K562 (cell line): ENCODE measurements around the gene ZBTB48. TPM values are rescaled to one million over a fixed set of nuclear protein-coding genes. Genes with fewer than 3 reads are reported as not detected.

Experiments
- AFF1 ChIP-seq, 2 experiments: fragments of 450-650 bp; IDR thresholded peaks; 2 replicates each; pipeline ENCODE4 v1.6.1; 2018; ENCODE audit warnings: mild to moderate bottlenecking in 2 of 2, low read depth in 1 of 2; ENCODE audit not compliant: partially characterized antibody in 2 of 2
- BRD9 ChIP-seq: fragments of 450-650 bp; IDR thresholded peaks from 2 replicates; pipeline ENCODE4 v1.6.1; 2018; ENCODE audit warnings: low read depth; ENCODE audit not compliant: partially characterized antibody
- C11orf30 ChIP-seq: fragments of 450-650 bp; IDR thresholded peaks from 2 replicates; pipeline ENCODE4 v1.6.1; 2016; ENCODE audit warnings: low read depth, mild to moderate bottlenecking
- E2F5 ChIP-seq: sonication (generic); formaldehyde crosslinking; IDR thresholded peaks from 2 replicates; pipeline ENCODE4 v1.8.0; 2022; ENCODE audit warnings: mild to moderate bottlenecking, missing genetic modification reagents
- HDGF ChIP-seq: fragments of 450-650 bp; IDR thresholded peaks from 2 replicates; pipeline ENCODE4 v1.6.1; 2016
- HNRNPK ChIP-seq: fragments of 200-400 bp; formaldehyde crosslinking; IDR thresholded peaks from one replicate; pipeline ENCODE4 v1.6.1; 2018; ENCODE audit warnings: mild to moderate bottlenecking, low read depth, low read length; ENCODE audit not compliant: poor library complexity, severe bottlenecking
- KLF16 ChIP-seq: IDR thresholded peaks from 2 replicates; pipeline ENCODE4 v1.6.1; 2016; ENCODE audit warnings: antibody characterized with exemption
- MAX ChIP-seq: sonication (generic); formaldehyde crosslinking; IDR thresholded peaks from 2 replicates; pipeline ENCODE4 v1.9.0; 2022; ENCODE audit warnings: mild to moderate bottlenecking, missing genetic modification reagents
- MECOM ChIP-seq: fragments of 250-450 bp; sonication (Bioruptor Pico); IDR thresholded peaks from 2 replicates; pipeline ENCODE4 v1.8.0; 2022; ENCODE audit warnings: inconsistent platforms
- NELFE ChIP-seq: IDR thresholded peaks from 2 replicates; pipeline ENCODE4 v1.6.1; 2011; ENCODE audit warnings: mild to moderate bottlenecking; ENCODE audit not compliant: insufficient read depth, insufficient read length
- POLR2B ChIP-seq: fragments of 450-650 bp; IDR thresholded peaks from 2 replicates; pipeline ENCODE4 v1.6.1; 2018; ENCODE audit warnings: low read depth; ENCODE audit not compliant: partially characterized antibody
- PTRF ChIP-seq: fragments of 450-650 bp; IDR thresholded peaks from 2 replicates; pipeline ENCODE4 v1.6.1; 2016; ENCODE audit warnings: mild to moderate bottlenecking, missing genetic modification characterization, missing compliant biosample characterization
- RCOR1 ChIP-seq, 2 experiments: IDR thresholded peaks; 2 replicates each; pipeline ENCODE4 v1.6.1; 2012; ENCODE audit warnings: low read depth in 2 of 2, low read length in 2 of 2, borderline replicate concordance in 1 of 2, improper control_type of control experiment in 1 of 2
- RFX1 ChIP-seq: fragments of 450-650 bp; IDR thresholded peaks from 2 replicates; pipeline ENCODE4 v1.6.1; 2016; ENCODE audit warnings: mild to moderate bottlenecking, moderate library complexity
- TEAD4 ChIP-seq, 2 experiments: sonication (generic) in 1 of 2; formaldehyde crosslinking in 1 of 2; IDR thresholded peaks; 2 replicates each; pipeline versions ENCODE4 v1.6.1 to v1.8.0; 2012 to 2022; ENCODE audit warnings: borderline replicate concordance in 1 of 2, inconsistent platforms in 1 of 2, low read length in 1 of 2, mild to moderate bottlenecking in 1 of 2, missing genetic modification reagents in 1 of 2
- TRIM24 ChIP-seq, 2 experiments: fragments of 450-650 bp; IDR thresholded peaks; 2 replicates each; pipeline ENCODE4 v1.6.1; 2016
- TRIM25 ChIP-seq: fragments of 450-650 bp; IDR thresholded peaks from 2 replicates; pipeline ENCODE4 v1.7.0; 2016; ENCODE audit warnings: borderline replicate concordance
- ZBTB34 ChIP-seq: fragments of 250-450 bp; sonication (Bioruptor Pico); IDR thresholded peaks from 2 replicates; pipeline ENCODE4 v1.8.0; 2021; ENCODE audit warnings: mild to moderate bottlenecking, moderate library complexity
- ZKSCAN1 ChIP-seq: fragments of 150-350 bp; IDR thresholded peaks from 2 replicates; pipeline ENCODE4 v1.6.1; 2016; ENCODE audit warnings: low read depth, low read length
- ZNF707 ChIP-seq: fragments of 250-450 bp; sonication (Bioruptor Pico); conservative IDR thresholded peaks from 2 replicates; pipeline ENCODE4 v1.8.0; 2022; ENCODE audit warnings: inconsistent platforms, mild to moderate bottlenecking, moderate library complexity
- ZNF830 ChIP-seq: fragments of 250-450 bp; sonication (Bioruptor Pico); IDR thresholded peaks from 2 replicates; pipeline ENCODE4 v1.5.0; 2021; ENCODE audit warnings: mild to moderate bottlenecking
- polyA plus RNA-seq, 8 experiments: library from polyadenylated mRNA; depleted of rRNA in 4 of 8; stranded (reverse) in 5 of 8; unstranded in 3 of 8; fragments of >200 nt; fragmentation: Nextera tagmentation in 2 of 8; fragmentation: Illumina TruSeq in 1 of 8; extraction: Ambion mirVana in 2 of 8; extraction: Trizol in 1 of 8; gene quantifications; 2 replicates each; pipeline versions ENCODE4 v1.2.1 to v1.2.3, GENCODE V29; 2011 to 2014; ENCODE audit warnings: inconsistent platforms in 1 of 8, missing spikeins in 1 of 8
- total RNA-seq, 7 experiments: library from RNA; depleted of rRNA in 6 of 7; stranded (reverse); fragments of >200 nt in 6 of 7; fragmentation: Illumina TruSeq in 2 of 7; extraction: Trizol in 2 of 7; gene quantifications; 2 replicates each; pipeline versions ENCODE4 v1.2.1 to v1.2.3, GENCODE V29; 2011 to 2021; ENCODE audit warnings: low replicate concordance in 1 of 7

ZBTB48 gene
- total and polyA plus RNA-seq, 9 of the 15 experiments (the other 6 are each of a cell fraction or from before 2014, with no cell fraction given): 1.9 to 66.9 (median 29.5) TPM

GRCh38 chr1:6613361-6614018, 33.7 kb downstream of the ZBTB48 start, which contains the start of gene PHF13 (continued):
- TF ChIP-seq MAX (CRISPR knock-in tag) (peak; percentile 80), RFX1 (no peak), BRD9 (no peak), NELFE (no peak), C11orf30 (no peak), ZNF830 (CRISPR knock-in tag) (no peak), E2F5 (no peak), ZKSCAN1 (no peak), TRIM24 (IDR thresholded peaks at IDR 0.05) (no peak), RCOR1 (IDR thresholded peaks at IDR 0.05; ENCODE audit: borderline replicate concordance in 1 of 2, low read depth in 2 of 2, low read length in 2 of 2) (peak in 1 of 2 experiments; percentile 41; a peak in 1 of 4 replicates), TEAD4 (IDR thresholded peaks at IDR 0.05; ENCODE audit: low read length) (no peak), TEAD4 (CRISPR knock-in tag; IDR thresholded peaks at IDR 0.05; ENCODE audit: borderline replicate concordance) (no peak), TRIM25 (no peak), ZBTB34 (CRISPR knock-in tag) (no peak), ZNF707 (CRISPR knock-in tag) (no peak), KLF16 (no peak), HDGF (no peak), POLR2B (peak; percentile 35), AFF1 (IDR thresholded peaks at IDR 0.05; ENCODE audit: low read depth in 1 of 2, partially characterized antibody in 2 of 2) (peak in 1 of 2 experiments; percentile 98), MECOM (CRISPR knock-in tag) (no peak), PTRF (tag) (no peak), HNRNPK (no peak)
